Measurements from ENCODE around the gene KDM2A. TPM values are rescaled to one million over a fixed set of nuclear protein-coding genes. Genes with fewer than 3 reads are reported as not detected.

The KDM2A gene
- total RNA-seq, 1 experiment from 2014 or later, result 121 TPM

- H3K4me3 ChIP-seq (ENCODE audit: low read depth, low read length, poor library complexity, severe bottlenecking), result peak overlapping the region; percentile 74
- TF ChIP-seq EZH2 (IDR thresholded peaks at IDR 0.05; ENCODE audit: borderline replicate concordance, low read depth, low read length, poor library complexity, severe bottlenecking), result no peak
- TF ChIP-seq, protein P1, sequence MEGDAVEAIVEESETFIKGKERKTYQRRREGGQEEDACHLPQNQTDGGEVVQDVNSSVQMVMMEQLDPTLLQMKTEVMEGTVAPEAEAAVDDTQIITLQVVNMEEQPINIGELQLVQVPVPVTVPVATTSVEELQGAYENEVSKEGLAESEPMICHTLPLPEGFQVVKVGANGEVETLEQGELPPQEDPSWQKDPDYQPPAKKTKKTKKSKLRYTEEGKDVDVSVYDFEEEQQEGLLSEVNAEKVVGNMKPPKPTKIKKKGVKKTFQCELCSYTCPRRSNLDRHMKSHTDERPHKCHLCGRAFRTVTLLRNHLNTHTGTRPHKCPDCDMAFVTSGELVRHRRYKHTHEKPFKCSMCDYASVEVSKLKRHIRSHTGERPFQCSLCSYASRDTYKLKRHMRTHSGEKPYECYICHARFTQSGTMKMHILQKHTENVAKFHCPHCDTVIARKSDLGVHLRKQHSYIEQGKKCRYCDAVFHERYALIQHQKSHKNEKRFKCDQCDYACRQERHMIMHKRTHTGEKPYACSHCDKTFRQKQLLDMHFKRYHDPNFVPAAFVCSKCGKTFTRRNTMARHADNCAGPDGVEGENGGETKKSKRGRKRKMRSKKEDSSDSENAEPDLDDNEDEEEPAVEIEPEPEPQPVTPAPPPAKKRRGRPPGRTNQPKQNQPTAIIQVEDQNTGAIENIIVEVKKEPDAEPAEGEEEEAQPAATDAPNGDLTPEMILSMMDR (conservative IDR thresholded peaks at IDR 0.05; ENCODE audit: low read depth, low read length), result no peak
- ChIA-PET POLR2A (ENCODE audit: low non-redundant PET) (no interaction called here), CTCF (interaction anchor here (1.9 kb wide), 1 partner anchor 21 kb away, joined by 11 read pairs; no protein-coding TSS in a partner anchor)
- H3K27me3 ChIP-seq (replicated peaks; ENCODE audit: insufficient read depth, low read depth, low read length, poor library complexity), result no peaks in the 10 kb centered on the region
- peaks cover 23% of the 10 kb centered on the region for H3K4me1 ChIP-seq (ENCODE audit: insufficient read depth, low read length, poor library complexity, severe bottlenecking)
- peak; percentile 88 for DNase-seq (ENCODE audit: low spot score)
- peak overlapping the region; percentile 96 for H3K27ac ChIP-seq (ENCODE audit: low read depth, low read length, poor library complexity, severe bottlenecking)
- BruUV-seq (replicated peaks), result no TSS peak
- peaks cover 37% of the 10 kb centered on the region for H3K36me3 ChIP-seq (ENCODE audit: insufficient read depth, low read length, poor library complexity, severe bottlenecking)
- no peaks in the 10 kb centered on the region for H3K9me3 ChIP-seq (ENCODE audit: low read depth, low read length, poor library complexity, severe bottlenecking)
- intact Hi-C loops (cut with micrococcal nuclease; ENCODE audit: unreplicated experiment), result loop anchor here (5.0 kb wide), 1 partner anchor 158 kb away; no protein-coding TSS in a partner anchor
Observed at GRCh38 chr11:67240576-67241389, 121.7 kb downstream of the KDM2A start.

GRCh38 chr11:67242548-67242947, 123.5 kb downstream of the KDM2A start:
- H3K4me3 ChIP-seq (ENCODE audit: low read depth, low read length, poor library complexity, severe bottlenecking), result peak overlapping the region; percentile 74
- intact Hi-C loops (cut with micrococcal nuclease; ENCODE audit: unreplicated experiment), result loop anchor here (5.0 kb wide), 1 partner anchor 160 kb away; no protein-coding TSS in a partner anchor

GRCh38 chr11:67243051-67243450, 124.0 kb downstream of the KDM2A start:
- no peak for TF ChIP-seq EZH2 (IDR thresholded peaks at IDR 0.05; ENCODE audit: borderline replicate concordance, low read depth, low read length, poor library complexity, severe bottlenecking)
- TF ChIP-seq, protein P1 (conservative IDR thresholded peaks at IDR 0.05; ENCODE audit: low read depth, low read length), result no peak
- POLR2A ChIA-PET (ENCODE audit: low non-redundant PET), result no interaction called here
- peak overlapping the region; percentile 44 for H3K27ac ChIP-seq (ENCODE audit: low read depth, low read length, poor library complexity, severe bottlenecking)
- no peaks in the 10 kb centered on the region for H3K27me3 ChIP-seq (replicated peaks; ENCODE audit: insufficient read depth, low read depth, low read length, poor library complexity)
- CTCF ChIA-PET, result interaction anchor here (0.6 kb wide), 1 partner anchor 269 kb away, joined by 7 read pairs; no protein-coding TSS in a partner anchor
- intact Hi-C loops (cut with micrococcal nuclease; ENCODE audit: unreplicated experiment), result loop anchor here (5.0 kb wide), 1 partner anchor 161 kb away; no protein-coding TSS in a partner anchor
- H3K4me3 ChIP-seq (ENCODE audit: low read depth, low read length, poor library complexity, severe bottlenecking), result no peak overlapping the region
- H3K9me3 ChIP-seq (ENCODE audit: low read depth, low read length, poor library complexity, severe bottlenecking), result no peaks in the 10 kb centered on the region
- no peak for DNase-seq (ENCODE audit: low spot score)
- no TSS peak for BruUV-seq (replicated peaks)
- H3K4me1 ChIP-seq (ENCODE audit: insufficient read depth, low read length, poor library complexity, severe bottlenecking), result peaks cover 23% of the 10 kb centered on the region
- H3K36me3 ChIP-seq (ENCODE audit: insufficient read depth, low read length, poor library complexity, severe bottlenecking), result peaks cover 54% of the 10 kb centered on the region

More at GRCh38 chr11:67242548-67242947, 123.5 kb downstream of the KDM2A start:
- ChIA-PET POLR2A (ENCODE audit: low non-redundant PET) (no interaction called here), CTCF (no interaction called here)
- no TSS peak for BruUV-seq (replicated peaks)
- Histone ChIP-seq H3K4me1 (ENCODE audit: insufficient read depth, low read length, poor library complexity, severe bottlenecking) (peaks cover 23% of the 10 kb centered on the region), H3K36me3 (ENCODE audit: insufficient read depth, low read length, poor library complexity, severe bottlenecking) (peaks cover 49% of the 10 kb centered on the region), H3K27ac (ENCODE audit: low read depth, low read length, poor library complexity, severe bottlenecking) (peak overlapping the region; percentile 44), H3K27me3 (replicated peaks; ENCODE audit: insufficient read depth, low read depth, low read length, poor library complexity) (no peaks in the 10 kb centered on the region), H3K9me3 (ENCODE audit: low read depth, low read length, poor library complexity, severe bottlenecking) (no peaks in the 10 kb centered on the region)
- no peak for DNase-seq (ENCODE audit: low spot score)
- TF ChIP-seq, protein P1 (conservative IDR thresholded peaks at IDR 0.05; ENCODE audit: low read depth, low read length), result no peak
- no peak for TF ChIP-seq EZH2 (IDR thresholded peaks at IDR 0.05; ENCODE audit: borderline replicate concordance, low read depth, low read length, poor library complexity, severe bottlenecking)
